H9 (cell line): Measurements from ENCODE around the gene BPIFB1. TPM values are rescaled to one million over a fixed set of nuclear protein-coding genes. Genes with fewer than 3 reads are reported as not detected.

Experiments used
- DNase-seq: peaks from one replicate; pipeline ENCODE4 v3.0.0-alpha.2; 2017
- H2AFZ ChIP-seq: one replicate; pipeline ENCODE4 v1.6.1; 2013; ENCODE audit warnings: mild to moderate bottlenecking, low read length, control low read depth, moderate library complexity
- H2AK5ac ChIP-seq: 2 replicates; pipeline ENCODE4 v1.6.1; 2013; ENCODE audit warnings: low read length, control low read depth, mixed read lengths; ENCODE audit not compliant: insufficient read length
- H2BK120ac ChIP-seq: one replicate; pipeline ENCODE4 v1.6.1; 2013; ENCODE audit warnings: low read depth, mild to moderate bottlenecking, low read length, control low read depth, inconsistent platforms; ENCODE audit not compliant: poor library complexity, severe bottlenecking
- H2BK12ac ChIP-seq: 2 replicates; pipeline ENCODE4 v1.6.1; 2013; ENCODE audit warnings: low read length, control low read depth, mixed read lengths, low read depth; ENCODE audit not compliant: insufficient read length
- H2BK15ac ChIP-seq: 2 replicates; pipeline ENCODE4 v1.6.1; 2013; ENCODE audit warnings: low read depth, low read length, control low read depth
- H2BK20ac ChIP-seq: one replicate; pipeline ENCODE4 v1.6.1; 2013; ENCODE audit warnings: low read depth, mild to moderate bottlenecking, low read length, control low read depth, inconsistent platforms; ENCODE audit not compliant: poor library complexity, severe bottlenecking
- H2BK5ac ChIP-seq: 2 replicates; pipeline ENCODE4 v1.6.1; 2013; ENCODE audit warnings: low read length, control low read depth, mixed read lengths; ENCODE audit not compliant: insufficient read length
- H3K14ac ChIP-seq: 2 replicates; pipeline ENCODE4 v1.6.1; 2013; ENCODE audit warnings: low read length, control low read depth; ENCODE audit not compliant: insufficient read depth
- H3K18ac ChIP-seq: 2 replicates; pipeline ENCODE4 v1.6.1; 2013; ENCODE audit warnings: low read depth, mild to moderate bottlenecking, mixed read lengths, low read length, control low read depth; ENCODE audit not compliant: insufficient read length
- H3K23ac ChIP-seq: 2 replicates; pipeline ENCODE4 v1.6.1; 2013; ENCODE audit warnings: low read length, control low read depth, mixed read lengths, low read depth; ENCODE audit not compliant: insufficient read length
- H3K23me2 ChIP-seq: 2 replicates; pipeline ENCODE4 v1.6.1; 2013; ENCODE audit warnings: low read depth, mild to moderate bottlenecking, mixed read lengths, low read length, control low read depth; ENCODE audit not compliant: insufficient read length, poor library complexity, severe bottlenecking
- H3K27ac ChIP-seq: 2 replicates; pipeline ENCODE4 v1.5.1; 2013; ENCODE audit warnings: low read length, control low read depth, mixed read lengths, low read depth; ENCODE audit not compliant: insufficient read length
- H3K27me3 ChIP-seq: 2 replicates; pipeline ENCODE4 v1.6.1; 2013; ENCODE audit warnings: low read length, control low read depth, inconsistent platforms; ENCODE audit not compliant: insufficient read depth
- H3K4ac ChIP-seq: 2 replicates; pipeline ENCODE4 v1.6.1; 2013; ENCODE audit warnings: low read depth, mild to moderate bottlenecking, control low read depth, inconsistent platforms, low read length, moderate library complexity
- H3K4me1 ChIP-seq: 2 replicates; pipeline ENCODE4 v1.6.1; 2013; ENCODE audit warnings: low read length, control low read depth, inconsistent platforms; ENCODE audit not compliant: insufficient read depth
- H3K4me2 ChIP-seq: 2 replicates; pipeline ENCODE4 v1.6.1; 2013; ENCODE audit warnings: low read length, control low read depth, mixed read lengths; ENCODE audit not compliant: insufficient read length, insufficient read depth
- H3K56ac ChIP-seq: 2 replicates; pipeline ENCODE4 v1.6.1; 2013; ENCODE audit warnings: low read depth, mild to moderate bottlenecking, mixed read lengths, low read length, control low read depth; ENCODE audit not compliant: insufficient read length
- H3K79me1 ChIP-seq: 2 replicates; pipeline ENCODE4 v1.6.1; 2013; ENCODE audit warnings: low read depth, mild to moderate bottlenecking, moderate library complexity, low read length, control low read depth, inconsistent platforms; ENCODE audit not compliant: insufficient read depth, poor library complexity, severe bottlenecking
- H3K79me2 ChIP-seq: 2 replicates; pipeline ENCODE4 v1.6.1; 2013; ENCODE audit warnings: low read length, control low read depth, inconsistent platforms; ENCODE audit not compliant: insufficient read depth
- H3K9ac ChIP-seq: 2 replicates; pipeline ENCODE4 v1.6.1; 2013; ENCODE audit warnings: low read length, control low read depth, mixed read lengths; ENCODE audit not compliant: insufficient read length; ENCODE audit errors: extremely low read depth
- H3K9me3 ChIP-seq: one replicate; pipeline ENCODE4 v1.6.1; 2013; ENCODE audit warnings: low read depth, low read length, inconsistent platforms; ENCODE audit not compliant: control insufficient read depth
- H3T11ph ChIP-seq: one replicate; pipeline ENCODE4 v1.6.1; 2013; ENCODE audit warnings: mild to moderate bottlenecking, low read length, control low read depth, inconsistent platforms
- H4K20me1 ChIP-seq: one replicate; pipeline ENCODE4 v1.6.1; 2013; ENCODE audit not compliant: control insufficient read depth, insufficient read length, insufficient read depth
- H4K5ac ChIP-seq: 2 replicates; pipeline ENCODE4 v1.6.1; 2013; ENCODE audit warnings: low read depth, mild to moderate bottlenecking, mixed read lengths, low read length, control low read depth; ENCODE audit not compliant: insufficient read length
- H4K8ac ChIP-seq: replicated peaks from 2 replicates; pipeline ENCODE4 v1.6.1; 2013; ENCODE audit warnings: low read length, control low read depth, mixed read lengths, low read depth; ENCODE audit not compliant: insufficient read length
- H4K91ac ChIP-seq: 2 replicates; pipeline ENCODE4 v1.6.1; 2013; ENCODE audit warnings: low read depth, mild to moderate bottlenecking, moderate library complexity, mixed read lengths, low read length, control low read depth; ENCODE audit not compliant: insufficient read length
- H3K27ac Mint-ChIP-seq, 3 experiments: 2 replicates in 2 of 3; 3 replicates in 1 of 3; pipeline ENCODE4 v1.8.0; 2020 to 2021; ENCODE audit warnings: mixed read lengths in 3 of 3, mild to moderate bottlenecking in 1 of 3, moderate library complexity in 1 of 3
- H3K27me3 Mint-ChIP-seq: 2 replicates; pipeline ENCODE4 v1.8.0; 2021; ENCODE audit warnings: low read depth, mild to moderate bottlenecking, moderate library complexity, mixed read lengths
- H3K36me3 Mint-ChIP-seq, 3 experiments: 2 replicates in 2 of 3; 3 replicates in 1 of 3; pipeline ENCODE4 v1.8.0; 2020 to 2021; ENCODE audit warnings: low read depth in 3 of 3, mixed read lengths in 3 of 3; ENCODE audit not compliant: insufficient read depth in 1 of 3
- H3K4me1 Mint-ChIP-seq, 2 experiments: 2 replicates each; pipeline ENCODE4 v1.8.0; 2020; ENCODE audit warnings: mixed read lengths in 2 of 2
- H3K4me3 Mint-ChIP-seq, 2 experiments: 2 replicates in 1 of 2; 3 replicates in 1 of 2; pipeline ENCODE4 v1.8.0; 2020 to 2021; ENCODE audit warnings: mild to moderate bottlenecking in 2 of 2, mixed read lengths in 2 of 2, moderate library complexity in 1 of 2
- H3K9me3 Mint-ChIP-seq, 2 experiments: 2 replicates in 1 of 2; 3 replicates in 1 of 2; pipeline ENCODE4 v1.8.0; 2020; ENCODE audit warnings: mild to moderate bottlenecking in 2 of 2, mixed read lengths in 2 of 2, moderate library complexity in 1 of 2
- WGBS: extraction: QIAGEN DNeasy Blood & Tissue Kit; methylation state at CpG from one replicate; pipeline ENCODE4 v1.1.7; 2013; ENCODE audit warnings: missing lambda C conversion rate, low lambda C conversion rate, mixed read lengths; ENCODE audit not compliant: insufficient read length; ENCODE audit errors: extremely low coverage; 5-methylcytosine and 5-hydroxymethylcytosine counted together
- total RNA-seq: library from RNA; stranded (reverse); gene quantifications from 2 replicates; pipeline ENCODE4 v1.2.1, GENCODE V29; 2021
- TF ChIP-seq, protein P1 (sequence below): fragments of 200-600 bp; sonication (generic); conservative IDR thresholded peaks from 3 replicates; pipeline ENCODE4 v1.8.0; 2021; ENCODE audit warnings: antibody characterized with exemption, mild to moderate bottlenecking

BPIFB1 gene
- total RNA-seq, 1 experiment from 2014 or later = not detected

GRCh38 chr20:33235696-33236095, 47.3 kb upstream of the BPIFB1 start, which contains the start of gene BPIFA1:
Gene BPIFA1 (plus strand): TSS chr20:33235996. CDS start chr20:33237712, 1,716 bp downstream.
- H3K4me1 ChIP-seq = no peaks in the 10 kb centered on the region
- H3K27ac Mint-ChIP-seq = no peak within 1 kb of the TSS
- WGBS = no CpG with 5 or more reads among the region's 5 CpGs
- H2BK20ac ChIP-seq = no peak within 1 kb of the TSS
- H2BK120ac ChIP-seq = no peak within 1 kb of the TSS
- no peak within 1 kb of the TSS for H3K9ac ChIP-seq
- no peak within 1 kb of the TSS for H3K4me3 Mint-ChIP-seq
- H2BK12ac ChIP-seq = no peak within 1 kb of the TSS
- no peaks in the 10 kb centered on the region for H3K23me2 ChIP-seq
- no peaks in the 10 kb centered on the region for H3K79me1 ChIP-seq
- no peak within 1 kb of the TSS for H4K91ac ChIP-seq
- H3K36me3 Mint-ChIP-seq = no peaks in the 10 kb centered on the region
- no peak within 1 kb of the TSS for H2AFZ ChIP-seq
- no peak within 1 kb of the TSS for H3K14ac ChIP-seq
- no peak within 1 kb of the TSS for H3K56ac ChIP-seq
- no peak within 1 kb of the TSS for H2AK5ac ChIP-seq
- no peak for DNase-seq
- TF ChIP-seq, protein P1, sequence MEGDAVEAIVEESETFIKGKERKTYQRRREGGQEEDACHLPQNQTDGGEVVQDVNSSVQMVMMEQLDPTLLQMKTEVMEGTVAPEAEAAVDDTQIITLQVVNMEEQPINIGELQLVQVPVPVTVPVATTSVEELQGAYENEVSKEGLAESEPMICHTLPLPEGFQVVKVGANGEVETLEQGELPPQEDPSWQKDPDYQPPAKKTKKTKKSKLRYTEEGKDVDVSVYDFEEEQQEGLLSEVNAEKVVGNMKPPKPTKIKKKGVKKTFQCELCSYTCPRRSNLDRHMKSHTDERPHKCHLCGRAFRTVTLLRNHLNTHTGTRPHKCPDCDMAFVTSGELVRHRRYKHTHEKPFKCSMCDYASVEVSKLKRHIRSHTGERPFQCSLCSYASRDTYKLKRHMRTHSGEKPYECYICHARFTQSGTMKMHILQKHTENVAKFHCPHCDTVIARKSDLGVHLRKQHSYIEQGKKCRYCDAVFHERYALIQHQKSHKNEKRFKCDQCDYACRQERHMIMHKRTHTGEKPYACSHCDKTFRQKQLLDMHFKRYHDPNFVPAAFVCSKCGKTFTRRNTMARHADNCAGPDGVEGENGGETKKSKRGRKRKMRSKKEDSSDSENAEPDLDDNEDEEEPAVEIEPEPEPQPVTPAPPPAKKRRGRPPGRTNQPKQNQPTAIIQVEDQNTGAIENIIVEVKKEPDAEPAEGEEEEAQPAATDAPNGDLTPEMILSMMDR = no peak
- no peak within 1 kb of the TSS for H3K23ac ChIP-seq
- H3K4me2 ChIP-seq = no peak within 1 kb of the TSS
- H3K27me3 Mint-ChIP-seq = peaks cover 32% of the 10 kb centered on the region
- H4K20me1 ChIP-seq = no peaks in the 10 kb centered on the region
- H3K4me1 Mint-ChIP-seq = peaks cover 5 to 7% of the 10 kb centered on the region in 2 experiments; a peak in 3 of 4 replicates
- H4K8ac ChIP-seq = no peak within 1 kb of the TSS
- H3K27me3 ChIP-seq = no peaks in the 10 kb centered on the region
- no peaks in the 10 kb centered on the region for H3K9me3 ChIP-seq
- no peak within 1 kb of the TSS for H3K27ac ChIP-seq
- H4K5ac ChIP-seq = no peak within 1 kb of the TSS
- H3K18ac ChIP-seq = no peak within 1 kb of the TSS
- H3T11ph ChIP-seq = no peak within 1 kb of the TSS
- no peaks in the 10 kb centered on the region; a peak in 1 of 5 replicates for H3K9me3 Mint-ChIP-seq
- H2BK5ac ChIP-seq = no peak within 1 kb of the TSS
- no peak within 1 kb of the TSS for H3K4ac ChIP-seq
- no peak within 1 kb of the TSS for H2BK15ac ChIP-seq
- no peaks in the 10 kb centered on the region for H3K79me2 ChIP-seq
